COLO668 (cell line): Measurements from ENCODE around the gene SGIP1.

Experiments
- DNase-seq: peaks from one replicate; lab custom pipeline; 2025; ENCODE audit not compliant: unreplicated experiment; lab: John Stamatoyannopoulos, UW

SGIP1 gene

DNA sequence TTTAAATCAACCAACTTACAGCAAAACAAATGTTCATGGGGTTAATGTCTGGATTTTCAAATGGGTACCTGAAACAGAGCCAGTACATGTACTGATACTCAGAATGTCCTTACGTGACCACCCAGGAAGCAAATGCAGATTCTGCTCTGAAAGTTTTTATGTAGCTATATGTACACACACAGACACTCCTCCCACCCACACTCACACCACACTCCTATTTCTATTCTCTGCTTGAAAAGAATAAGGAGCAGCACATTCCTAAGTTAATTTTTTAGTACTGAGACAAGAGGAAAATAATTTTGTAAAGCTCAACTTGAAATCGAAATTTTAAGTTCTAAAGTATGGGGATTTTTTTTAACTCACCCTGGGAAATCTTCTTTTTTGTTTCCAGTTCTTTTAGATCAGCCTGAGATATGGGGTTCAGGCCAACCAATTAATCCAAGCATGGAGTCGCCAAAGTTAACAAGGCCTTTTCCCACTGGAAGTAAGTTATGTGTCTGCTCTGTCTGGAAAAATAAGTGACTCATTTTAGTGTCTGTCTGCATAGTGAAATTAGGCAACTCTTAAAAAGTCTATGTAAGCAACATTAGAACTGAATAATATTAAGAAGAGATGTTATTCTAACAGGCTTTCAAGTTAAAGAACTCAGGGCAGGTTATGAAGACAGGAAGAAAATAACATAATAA, 142.8 kb downstream of the SGIP1 start:
- no peak for DNase-seq

DNA sequence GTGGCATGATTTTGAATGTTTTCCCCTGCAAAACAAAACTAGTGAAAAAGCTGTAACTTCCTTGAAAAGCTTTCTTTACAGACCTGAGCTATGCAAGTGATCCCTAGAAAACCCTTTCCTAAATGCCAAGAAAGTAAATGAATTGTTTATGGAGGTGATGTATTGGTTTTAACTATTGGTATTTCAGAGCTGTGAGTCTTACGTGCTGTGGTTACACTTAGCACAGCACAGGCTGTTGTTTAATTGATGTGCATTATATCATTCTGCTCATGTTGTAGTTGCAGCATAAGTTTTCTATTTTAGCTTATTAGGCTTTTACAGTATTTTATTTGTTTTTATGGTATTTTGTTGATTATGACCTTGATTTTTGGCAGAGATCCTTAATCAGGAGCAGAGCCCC, 144.2 kb downstream of the SGIP1 start:
- DNase-seq, result no peak

DNA sequence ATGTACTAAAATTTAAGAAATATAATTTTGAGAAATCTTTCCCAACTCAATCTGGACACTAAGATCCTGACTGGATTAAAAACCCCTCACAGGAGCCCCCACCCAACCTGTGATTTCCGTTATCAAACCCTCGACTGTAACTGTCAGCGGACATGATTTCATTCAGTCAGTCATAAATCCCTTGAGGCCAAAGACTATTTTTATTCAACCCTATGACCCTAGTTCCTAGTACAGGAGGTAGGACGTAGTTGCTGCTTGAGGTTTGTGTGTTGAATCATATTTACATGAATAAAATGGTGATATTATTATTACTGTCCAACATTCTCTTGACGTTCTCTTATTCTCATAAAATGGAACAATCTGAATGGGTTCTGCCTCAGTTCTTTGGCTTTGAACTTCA, 145.2 kb downstream of the SGIP1 start:
- DNase-seq, result no peak

DNA sequence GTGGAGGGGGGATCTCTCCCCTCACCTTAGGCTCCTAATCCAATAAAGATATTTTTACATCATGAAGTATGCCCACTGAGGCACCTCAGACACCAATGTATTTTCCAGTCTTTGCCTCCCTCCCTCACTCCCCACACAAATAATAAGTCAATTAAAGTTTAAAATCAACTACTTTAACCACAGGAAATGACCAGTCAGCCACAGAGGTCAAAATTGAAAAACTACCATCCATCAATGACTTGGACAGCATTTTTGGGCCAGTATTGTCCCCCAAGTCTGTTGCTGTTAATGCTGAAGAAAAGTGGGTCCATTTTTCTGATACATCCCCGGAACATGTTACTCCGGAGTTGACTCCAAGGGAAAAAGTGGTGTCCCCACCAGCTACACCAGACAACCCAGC, 147.7 kb downstream of the SGIP1 start:
- no peak for DNase-seq

DNA sequence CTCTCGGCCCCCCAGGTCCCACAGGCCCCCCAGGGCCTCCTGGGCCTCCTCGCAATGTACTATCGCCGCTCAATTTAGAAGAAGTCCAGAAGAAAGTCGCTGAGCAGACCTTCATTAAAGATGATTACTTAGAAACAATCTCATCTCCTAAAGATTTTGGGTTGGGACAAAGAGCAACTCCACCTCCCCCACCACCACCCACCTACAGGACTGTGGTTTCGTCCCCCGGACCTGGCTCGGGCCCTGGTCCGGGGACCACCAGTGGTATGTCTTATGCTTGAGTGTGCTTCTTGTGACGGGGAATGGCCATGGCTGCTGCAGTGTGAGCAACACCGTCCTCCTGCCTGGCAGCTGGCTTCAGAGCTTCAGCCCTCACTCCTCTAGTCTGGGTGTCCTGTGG, 148.2 kb downstream of the SGIP1 start:
- DNase-seq, result no peak

DNA sequence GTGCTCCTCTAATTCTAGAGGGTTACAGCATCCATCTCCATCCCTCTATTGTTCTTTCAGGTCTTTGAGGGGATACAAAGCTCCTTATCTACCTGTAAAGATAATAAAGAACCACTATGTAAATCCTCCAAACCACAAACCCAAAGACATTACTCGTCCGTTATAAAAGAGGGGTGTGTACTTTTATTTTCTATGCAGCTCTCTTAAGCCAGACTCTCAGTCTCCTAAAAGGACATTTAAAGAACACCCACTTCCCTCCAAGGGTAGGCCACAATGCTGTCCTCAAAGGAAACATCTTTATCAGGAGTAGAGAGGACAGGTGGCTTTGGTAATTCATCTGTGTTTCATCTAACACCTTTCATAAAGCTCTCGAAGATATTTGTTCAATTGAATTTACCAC, 150.4 kb downstream of the SGIP1 start:
- DNase-seq, result no peak

DNA sequence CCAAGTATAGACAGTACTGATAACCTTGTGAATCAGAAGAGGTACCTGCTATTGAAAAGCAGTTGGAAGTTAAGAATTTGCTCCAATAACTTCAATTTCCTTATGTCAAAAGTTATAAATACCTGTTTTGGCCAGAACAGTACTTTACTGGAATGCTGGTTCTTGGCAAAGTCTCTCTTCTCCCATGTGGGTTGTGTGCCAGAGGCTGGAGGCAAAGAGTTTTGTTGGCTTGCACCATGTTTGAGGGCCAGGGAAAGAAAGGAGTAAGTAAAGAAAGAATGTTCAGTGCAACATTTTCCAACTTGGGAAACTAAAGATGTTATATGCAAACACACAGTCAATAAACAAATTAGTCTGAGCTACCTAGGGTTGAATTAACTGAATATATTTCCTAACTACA, 151.3 kb downstream of the SGIP1 start:
- DNase-seq, result no peak

DNA sequence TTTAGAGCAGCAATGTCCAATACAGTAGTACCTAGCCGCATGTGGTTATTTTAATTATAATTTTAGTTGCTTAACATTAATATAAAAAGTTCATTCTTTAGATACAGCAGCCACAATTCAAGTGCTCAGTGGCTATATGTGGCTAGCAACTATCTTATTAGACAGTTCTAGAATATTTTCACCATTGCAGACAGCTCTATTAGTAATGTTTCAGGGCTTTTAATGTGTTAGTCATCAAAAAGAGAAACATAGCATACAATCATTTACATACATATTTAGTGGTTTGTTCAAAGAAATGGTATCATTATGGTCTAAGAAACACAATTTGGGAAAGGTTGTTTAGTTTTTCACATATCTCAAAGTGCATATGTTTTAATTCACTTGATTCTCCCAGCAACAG, 151.7 kb downstream of the SGIP1 start:
- no peak for DNase-seq

DNA sequence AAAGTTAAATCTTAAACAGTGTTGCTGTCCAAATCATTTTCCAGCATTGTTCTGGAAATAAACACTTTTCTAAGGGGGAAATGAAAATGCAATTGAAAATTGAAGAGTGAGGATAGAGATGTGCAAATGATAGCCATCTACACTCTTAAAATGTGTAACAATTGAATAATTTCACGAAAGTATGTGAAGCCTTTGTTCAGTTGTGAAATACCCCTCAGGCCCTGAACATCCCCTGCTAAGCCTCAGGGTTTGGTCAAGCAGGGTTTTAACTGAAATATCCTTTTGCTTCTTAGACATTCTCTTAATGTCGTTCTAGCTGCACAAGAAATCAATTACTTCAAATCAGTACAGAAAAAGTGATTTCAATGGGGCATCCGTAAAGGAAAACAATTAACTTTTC, 152.5 kb downstream of the SGIP1 start:
- DNase-seq, result no peak

DNA sequence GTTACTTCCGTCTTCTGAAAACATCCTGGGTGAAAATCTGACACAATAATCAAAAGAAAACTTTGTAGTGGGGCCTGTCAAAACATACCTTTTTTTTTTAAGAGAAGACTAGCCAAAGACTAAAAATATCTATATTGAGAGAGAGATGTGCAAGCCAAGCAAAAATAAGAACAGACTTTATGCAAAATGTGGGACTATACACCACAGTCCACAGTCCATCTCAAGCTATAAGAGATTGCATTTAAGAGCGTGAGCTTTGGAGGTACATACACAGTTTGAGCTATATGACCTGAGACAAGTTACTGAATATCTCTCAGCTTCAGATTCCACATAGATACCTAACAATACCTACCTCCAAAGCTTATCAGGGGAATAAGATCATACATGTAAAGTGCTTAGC, 153.4 kb downstream of the SGIP1 start:
- DNase-seq, result no peak

DNA sequence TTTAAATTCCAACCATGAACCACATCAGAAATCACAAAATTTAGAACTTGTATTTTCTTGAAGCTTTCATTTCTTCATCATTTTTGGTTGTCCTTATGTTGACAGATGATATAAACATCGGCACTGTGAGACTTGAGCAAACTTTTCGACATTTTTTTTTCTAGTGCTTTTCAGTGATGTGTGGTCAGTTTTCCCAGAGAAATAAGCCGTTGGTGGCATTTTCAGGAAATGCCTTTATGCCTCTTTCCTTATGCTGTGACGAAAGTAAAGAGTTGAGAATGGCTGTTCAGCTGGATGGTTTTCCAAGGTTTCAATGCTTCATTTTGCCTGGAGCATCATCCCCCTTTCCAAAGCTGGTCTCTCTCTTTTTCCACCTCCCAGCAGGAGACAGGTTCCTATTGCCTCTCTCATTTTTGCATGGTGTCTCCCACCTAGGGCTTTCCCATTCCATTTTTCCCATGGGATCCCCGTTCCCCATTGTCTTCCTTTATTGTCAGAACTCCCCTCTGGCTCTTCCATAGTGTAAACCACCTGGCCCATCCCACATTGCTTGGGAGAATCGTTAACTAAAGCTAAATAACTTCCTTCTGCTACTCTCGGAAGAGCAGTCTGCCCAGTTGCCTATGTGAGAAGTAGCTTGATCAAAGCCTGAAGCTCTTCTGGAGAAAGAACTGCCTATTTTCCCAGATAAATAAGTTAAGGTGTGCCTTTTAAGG, 156.9 kb downstream of the SGIP1 start:
- no peak for DNase-seq

DNA sequence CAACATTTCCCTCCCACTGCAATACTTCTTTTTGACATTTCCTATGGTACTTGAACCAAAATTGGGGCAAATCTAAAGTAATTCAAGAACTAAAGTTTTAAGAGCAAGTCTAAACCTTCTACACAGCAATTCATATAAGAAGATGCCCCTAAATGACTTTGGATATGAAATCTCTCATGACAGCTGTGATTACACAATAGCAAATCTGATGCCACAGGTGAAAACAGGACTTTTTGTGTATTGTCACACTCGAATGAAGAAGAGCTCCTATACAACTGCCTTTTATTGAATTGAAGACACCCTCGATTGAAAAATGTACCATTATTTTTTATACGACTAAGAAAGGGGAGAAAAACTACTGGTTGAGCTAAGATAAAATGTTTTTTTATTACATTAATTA, 158.7 kb downstream of the SGIP1 start:
- no peak for DNase-seq

DNA sequence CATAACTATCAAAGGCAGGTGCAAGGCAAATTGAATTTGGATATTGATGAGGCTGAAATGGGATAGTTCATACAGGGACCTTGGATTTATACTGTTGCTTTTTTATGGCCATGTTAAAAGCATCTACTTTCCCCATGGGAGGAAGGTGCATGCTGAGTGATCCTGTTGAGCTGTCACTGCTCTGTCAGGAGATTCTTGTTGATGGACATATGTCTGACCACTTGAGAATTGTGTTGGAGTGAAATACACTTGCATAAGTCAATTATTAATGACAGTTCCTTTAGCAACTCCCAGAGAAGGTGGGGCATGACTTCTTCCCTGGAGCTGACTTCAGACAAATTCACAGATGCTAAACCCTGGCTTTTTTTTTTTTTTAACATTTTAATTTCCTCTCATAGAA, 159.9 kb downstream of the SGIP1 start:
- DNase-seq, result no peak

DNA sequence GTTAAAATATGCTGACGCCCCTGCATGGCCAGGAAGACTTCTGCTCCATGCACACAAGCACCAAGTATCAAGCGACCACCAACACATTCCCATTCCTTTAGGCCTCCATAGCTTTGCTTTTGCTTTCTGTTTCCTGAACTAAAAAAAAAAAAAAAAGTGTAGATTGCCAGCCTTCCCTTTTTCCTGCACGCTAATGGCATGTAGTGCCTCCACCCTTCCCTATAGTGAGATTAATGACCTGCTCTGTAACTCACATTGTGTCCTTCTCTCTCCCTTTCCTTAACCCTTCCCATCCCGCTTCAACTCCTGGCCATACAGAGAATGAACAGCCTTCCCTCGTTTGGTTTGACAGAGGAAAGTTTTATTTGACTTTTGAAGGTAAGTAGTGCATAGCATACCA, 161.2 kb downstream of the SGIP1 start:
- no peak for DNase-seq

DNA sequence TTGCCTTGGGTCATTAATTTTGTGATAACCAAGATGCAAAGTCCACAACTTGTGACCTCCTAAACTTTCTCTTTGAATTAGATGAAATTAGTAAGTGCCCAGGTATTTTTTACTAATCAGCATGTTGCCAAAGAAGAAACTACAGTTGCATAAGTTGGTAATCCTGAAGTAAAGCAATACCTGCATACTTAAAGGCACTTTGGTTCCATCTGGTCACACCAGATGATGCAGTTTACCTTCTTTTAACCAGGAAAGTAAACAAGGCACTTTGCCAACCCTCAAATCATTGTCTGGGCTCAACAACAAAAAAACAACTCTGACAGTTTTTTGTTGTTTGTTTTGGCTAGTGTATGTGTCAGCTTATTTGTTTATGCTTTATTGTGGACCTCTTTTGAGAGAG, 162.8 kb downstream of the SGIP1 start:
- DNase-seq, result no peak

DNA sequence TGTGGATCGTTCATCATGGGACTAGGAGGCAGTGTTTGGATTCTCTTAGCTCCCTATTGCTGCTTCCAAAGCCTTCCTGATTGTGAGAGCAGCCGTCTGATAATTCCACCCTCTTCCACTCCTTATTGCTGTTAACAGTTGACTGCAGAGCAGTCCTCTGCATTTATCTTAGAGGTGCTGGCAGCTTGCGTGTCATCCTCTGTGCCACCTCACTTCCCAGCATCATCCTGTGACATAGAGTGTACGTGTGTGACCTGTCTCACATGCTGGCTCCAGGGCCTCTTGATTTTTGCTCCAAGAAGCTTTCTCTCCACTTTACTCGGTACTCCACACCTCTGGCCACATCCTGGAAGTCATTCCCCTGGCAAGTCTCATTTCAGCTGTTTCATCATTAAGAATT, 165.3 kb downstream of the SGIP1 start:
- DNase-seq, result no peak

DNA sequence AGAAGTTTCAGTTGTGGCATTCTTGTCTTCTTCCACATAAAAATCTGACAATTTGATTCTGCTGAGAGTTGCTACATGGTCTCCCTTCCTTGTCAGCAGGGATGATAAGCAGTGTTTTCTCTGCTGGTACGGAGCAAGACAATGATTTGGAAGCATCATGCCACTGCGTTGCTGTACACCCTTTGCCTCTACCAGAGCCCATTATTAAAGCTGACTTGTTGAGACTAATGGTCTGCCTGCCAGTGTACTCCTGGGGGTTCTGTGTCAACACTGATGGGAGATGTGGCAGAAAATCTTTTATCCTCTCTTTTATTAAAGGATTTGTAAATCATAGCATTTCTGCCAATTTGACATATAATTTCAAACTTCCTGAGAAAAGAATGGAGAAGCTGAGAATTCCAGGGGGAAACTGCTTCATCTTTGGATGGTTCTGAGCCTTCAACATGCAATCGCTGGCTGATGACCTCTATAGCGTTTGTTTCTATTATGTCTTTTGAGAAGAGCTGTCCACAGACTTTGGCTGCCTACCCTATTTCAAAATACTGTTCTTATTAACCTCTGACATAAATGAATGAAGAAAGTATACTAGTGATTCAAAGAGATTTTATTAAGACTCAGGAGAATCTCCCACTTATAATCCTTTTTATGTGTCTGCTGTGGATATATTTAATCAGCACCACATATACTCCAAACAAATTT, 170.4 kb downstream of the SGIP1 start:
- no peak for DNase-seq

DNA sequence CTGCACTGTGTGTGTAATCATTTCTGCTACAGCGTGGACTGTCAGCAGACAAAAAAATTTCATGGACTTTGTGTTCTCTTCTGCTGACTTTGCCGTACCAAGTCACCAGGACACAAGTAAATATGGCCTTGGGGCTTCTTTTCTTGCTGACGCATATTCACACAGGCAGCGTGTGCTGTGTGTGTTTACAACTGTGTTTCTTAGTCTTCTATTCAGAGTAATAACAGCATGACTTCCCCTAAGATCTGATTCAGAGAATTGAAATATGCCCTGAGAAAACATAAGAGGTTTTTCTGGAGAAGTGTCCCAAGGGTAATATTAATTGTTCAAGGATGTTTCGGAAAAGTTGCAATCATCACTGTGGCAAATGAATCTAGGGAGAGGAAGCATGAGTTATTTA, 171.2 kb downstream of the SGIP1 start:
- DNase-seq, result no peak

DNA sequence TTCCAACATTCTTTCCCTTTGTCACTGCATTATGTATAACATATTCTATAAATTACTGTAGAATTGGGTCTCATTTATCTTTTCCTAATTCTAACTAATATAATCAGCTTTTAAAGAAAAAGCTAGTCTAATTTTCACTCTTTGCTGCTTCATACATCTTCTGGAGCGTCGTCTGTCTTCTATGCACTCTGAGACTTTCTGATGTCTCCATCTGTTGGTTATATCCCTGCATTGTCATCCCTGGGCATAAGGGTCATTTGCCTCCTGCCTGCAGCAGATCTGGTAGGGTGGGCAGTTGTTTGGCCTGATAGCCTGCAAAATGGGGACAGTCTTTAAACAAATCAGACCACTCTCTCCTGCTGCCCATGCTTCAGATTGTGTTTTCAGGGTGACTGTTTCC, 177.5 kb downstream of the SGIP1 start:
- DNase-seq, result no peak

DNA sequence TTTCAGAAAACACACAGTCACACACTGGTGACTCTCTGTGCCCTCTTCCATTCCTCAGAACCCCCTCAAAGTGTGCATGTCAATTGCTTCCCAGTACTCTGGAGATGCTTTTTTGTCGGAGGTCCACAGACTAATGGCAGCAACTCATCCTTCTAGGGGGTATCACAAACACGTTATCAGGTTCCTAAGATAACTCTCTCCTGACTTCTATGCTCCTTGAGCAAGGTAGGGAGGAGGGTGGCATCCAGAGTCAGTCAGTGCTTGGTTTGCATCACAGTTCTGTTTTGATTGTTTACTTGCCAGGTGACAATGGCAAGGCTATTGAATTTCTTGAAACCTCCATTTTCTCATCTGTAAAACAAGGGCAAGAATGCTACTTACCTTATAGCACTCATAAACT, 178.9 kb downstream of the SGIP1 start:
- no peak for DNase-seq

DNA sequence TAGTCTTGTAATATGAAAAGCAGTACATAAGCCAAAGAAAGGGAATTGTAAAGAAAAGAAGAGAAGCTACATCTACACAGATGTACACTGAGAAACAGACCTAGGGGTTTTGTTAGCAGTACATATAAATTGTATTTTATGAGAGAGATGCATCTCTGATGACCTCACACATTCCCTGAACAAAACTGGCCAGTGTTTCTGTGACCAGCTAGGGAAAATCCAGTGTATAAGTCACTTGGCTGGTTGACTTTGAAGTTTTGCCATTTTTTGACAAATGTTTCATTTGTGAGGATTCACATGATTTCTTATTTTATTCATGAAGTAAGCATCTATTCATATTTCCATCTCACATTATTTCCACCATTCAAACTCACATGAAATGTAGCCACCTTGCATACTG, 190.0 kb downstream of the SGIP1 start:
- DNase-seq, result no peak

DNA sequence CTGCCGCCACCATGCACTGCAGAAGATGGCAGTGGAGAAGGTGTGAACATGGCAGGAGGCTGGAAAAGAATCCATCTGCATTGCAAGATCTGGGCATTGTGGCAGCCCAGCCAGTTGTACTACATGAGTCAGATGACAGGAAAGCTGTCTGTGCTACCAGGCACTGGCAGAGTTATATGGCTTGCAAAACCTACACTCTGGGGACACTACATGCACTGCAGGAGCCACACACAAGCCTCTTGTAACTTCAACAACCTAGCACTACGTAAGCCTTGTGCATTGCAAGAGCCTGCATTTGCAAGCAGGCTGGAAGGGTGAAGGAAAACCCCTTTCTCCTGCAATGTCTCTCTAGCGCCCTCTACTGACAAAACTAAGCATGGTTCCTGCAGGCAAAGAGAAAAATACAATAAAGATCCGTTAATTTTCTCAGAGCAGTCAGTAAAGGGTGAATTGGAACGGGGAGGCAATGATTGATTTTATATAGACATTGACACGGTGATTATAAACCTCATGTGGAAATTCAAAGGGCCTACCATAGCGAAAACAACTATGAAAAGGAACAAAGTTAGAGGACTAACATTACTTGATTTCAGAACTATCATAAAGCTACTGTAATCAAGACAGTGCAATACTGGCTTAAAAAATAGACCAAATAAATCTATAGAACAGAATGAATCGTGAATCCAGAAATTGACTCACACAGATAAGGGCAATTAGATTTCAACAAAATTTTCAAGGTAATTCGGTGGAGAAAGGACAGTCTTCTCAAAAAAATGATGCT, 192.1 kb downstream of the SGIP1 start:
- peak; percentile 79 for DNase-seq
